ENCODE results near the gene SCLY.
A peak's percentile ranks its signal among the peaks of the same experiment; 100 is the strongest.
"Not testable (repeated sequence)": the region's sequence is repeated elsewhere in the genome, so short reads cannot be mapped to it uniquely, and the experiment has no call there.

Gene SCLY

GRCh38 chr2:238057696-238058575 is 2.9 kb upstream of the SCLY start:
- POLR2A ChIA-PET: not testable (repeated sequence)
- peak; percentile 39; the same call in 1 of the 2 replicates for TF ChIP-seq SCRT2 (tag by site-specific recombination; IDR thresholded peaks at IDR 0.05)
- TF ChIP-seq ZBTB8A (tag by site-specific recombination; IDR thresholded peaks at IDR 0.05): 0 out of 2 replicates have a peak, but pooled peaks have one; percentile 20

DNA sequence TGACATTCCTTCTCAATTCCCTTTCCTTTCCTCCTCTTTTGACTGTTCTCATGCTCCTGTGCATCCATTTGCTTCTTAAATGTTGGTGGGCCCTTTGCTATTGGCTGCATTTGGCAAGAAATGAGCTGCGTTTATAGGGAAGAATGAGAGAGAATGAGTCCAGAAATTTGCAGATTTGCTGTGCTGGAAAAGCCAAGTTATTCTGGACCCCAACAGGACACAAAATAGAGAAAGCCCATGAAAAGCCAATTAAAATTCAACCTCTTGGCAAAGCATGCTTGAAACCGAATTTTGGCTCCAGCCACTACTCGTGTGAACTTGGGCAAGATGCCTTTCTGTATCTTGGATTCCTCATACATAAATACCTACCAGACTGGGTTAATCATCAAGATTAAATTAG is 1.3 kb upstream of the SCLY start:
- no peak overlapping the region for H3K27ac ChIP-seq (ENCODE audit: extremely low read depth, low read depth, low read length)
- no peaks in the 10 kb centered on the region for H3K4me1 ChIP-seq (ENCODE audit: control insufficient read depth, insufficient read depth, low read length)
- ChIA-PET CTCF (no interaction called here), POLR2A (no interaction called here)
- TF ChIP-seq KLF9 (tag by site-specific recombination; IDR thresholded peaks at IDR 0.05; ENCODE audit: low read depth): no peak
- TF ChIP-seq BCL6B (tag by site-specific recombination; IDR thresholded peaks at IDR 0.05): no peak
- no peak for TF ChIP-seq ZNF248 (tag by site-specific recombination; IDR thresholded peaks at IDR 0.05)
- TF ChIP-seq, protein P1, sequence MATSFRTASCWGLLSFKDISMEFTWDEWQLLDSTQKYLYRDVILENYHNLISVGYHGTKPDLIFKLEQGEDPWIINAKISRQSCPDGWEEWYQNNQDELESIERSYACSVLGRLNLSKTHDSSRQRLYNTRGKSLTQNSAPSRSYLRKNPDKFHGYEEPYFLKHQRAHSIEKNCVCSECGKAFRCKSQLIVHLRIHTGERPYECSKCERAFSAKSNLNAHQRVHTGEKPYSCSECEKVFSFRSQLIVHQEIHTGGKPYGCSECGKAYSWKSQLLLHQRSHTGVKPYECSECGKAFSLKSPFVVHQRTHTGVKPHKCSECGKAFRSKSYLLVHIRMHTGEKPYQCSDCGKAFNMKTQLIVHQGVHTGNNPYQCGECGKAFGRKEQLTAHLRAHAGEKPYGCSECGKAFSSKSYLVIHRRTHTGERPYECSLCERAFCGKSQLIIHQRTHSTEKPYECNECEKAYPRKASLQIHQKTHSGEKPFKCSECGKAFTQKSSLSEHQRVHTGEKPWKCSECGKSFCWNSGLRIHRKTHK (tag by site-specific recombination; IDR thresholded peaks at IDR 0.05): no peak
- TF ChIP-seq ZNF157 (tag by site-specific recombination; IDR thresholded peaks at IDR 0.05): no peak
- no peak for TF ChIP-seq ZBTB48 (tag by site-specific recombination; IDR thresholded peaks at IDR 0.05)
- no peak for TF ChIP-seq ZNF433 (tag by site-specific recombination; IDR thresholded peaks at IDR 0.05; ENCODE audit: low read depth)
- no peak for TF ChIP-seq FEZF1 (tag by site-specific recombination; IDR thresholded peaks at IDR 0.05)
- no peak for TF ChIP-seq ZNF560 (tag by site-specific recombination; IDR thresholded peaks at IDR 0.05; ENCODE audit: borderline replicate concordance)
- TF ChIP-seq TRIM28 (IDR thresholded peaks at IDR 0.05; ENCODE audit: borderline replicate concordance, low read length): no peak
- TF ChIP-seq ZNF211 (tag by site-specific recombination; IDR thresholded peaks at IDR 0.05; ENCODE audit: low read depth): no peak
- no peak for TF ChIP-seq ZNF280C (tag by site-specific recombination; IDR thresholded peaks at IDR 0.05)
- TF ChIP-seq ZNF138 (tag by site-specific recombination; IDR thresholded peaks at IDR 0.05; ENCODE audit: borderline replicate concordance): no peak
- no peak for TF ChIP-seq ZFP41 (tag by site-specific recombination; IDR thresholded peaks at IDR 0.05; ENCODE audit: borderline replicate concordance)
- no peak for TF ChIP-seq ZNF529 (tag by site-specific recombination; IDR thresholded peaks at IDR 0.05; ENCODE audit: insufficient replicate concordance)
- TF ChIP-seq ZNF214 (tag by site-specific recombination; IDR thresholded peaks at IDR 0.05; ENCODE audit: borderline replicate concordance): no peak
- TF ChIP-seq OSR2 (tag by site-specific recombination; IDR thresholded peaks at IDR 0.05): no peak
- H3K4me3 ChIP-seq (ENCODE audit: low read depth, low read length): no peak overlapping the region
- H3K36me3 ChIP-seq (ENCODE audit: control insufficient read depth in 2 of 2, insufficient read depth in 1 of 2, low read length in 2 of 2): peaks cover 0 to 9% of the 10 kb centered on the region in 2 experiments; a peak in 1 of 3 replicates
- H3K9me3 ChIP-seq (ENCODE audit: control insufficient read depth, insufficient read depth, low read depth, low read length): no peaks in the 10 kb centered on the region

More at GRCh38 chr2:238057696-238058575, 2.9 kb upstream of the SCLY start:
- H3K36me3 ChIP-seq (ENCODE audit: control insufficient read depth in 2 of 2, insufficient read depth in 1 of 2, low read length in 2 of 2); H3K9me3 ChIP-seq (ENCODE audit: control insufficient read depth, insufficient read depth, low read depth, low read length); CTCF ChIA-PET; H3K4me3 ChIP-seq (ENCODE audit: low read depth, low read length); H3K27ac ChIP-seq (ENCODE audit: extremely low read depth, low read depth, low read length); H3K4me1 ChIP-seq (ENCODE audit: control insufficient read depth, insufficient read depth, low read length): not testable (repeated sequence)
